Right cardiac atrium (tissue), 5 donors: Measurements from ENCODE around the gene SIAH3. TPM values are rescaled to one million over a fixed set of nuclear protein-coding genes. Genes with fewer than 3 reads are reported as not detected.

ENCODE experiments used
- ATAC-seq, 2 donors: fragments of 200-7000 bp; cut with Tn5 transposase; one replicate each; pipeline versions ENCODE4 v1.8.0 to v1.9.1; 2020; ENCODE audit warnings: moderate library complexity in 2 of 2, mild to moderate bottlenecking in 1 of 2
- DNase-seq, 3 donors: peaks; one replicate each; pipeline ENCODE4 v3.0.0-alpha.2; 2020
- H3K27ac ChIP-seq: one replicate; pipeline ENCODE4 v1.5.1; 2013; ENCODE audit warnings: mild to moderate bottlenecking, low read length, control low read depth, moderate library complexity
- H3K27me3 ChIP-seq: one replicate; pipeline ENCODE4 v1.6.1; 2013; ENCODE audit not compliant: control insufficient read depth, insufficient read depth
- H3K4me1 ChIP-seq: one replicate; pipeline ENCODE4 v1.6.1; 2013; ENCODE audit warnings: low read length; ENCODE audit not compliant: control insufficient read depth, insufficient read depth
- H3K4me3 ChIP-seq: one replicate; pipeline ENCODE4 v1.5.1; 2013; ENCODE audit warnings: low read length, control low read depth
- H3K9me3 ChIP-seq: one replicate; pipeline ENCODE4 v1.6.1; 2013; ENCODE audit warnings: low read length; ENCODE audit not compliant: control insufficient read depth
- WGBS: extraction: QIAGEN DNeasy Blood & Tissue Kit; methylation state at CpG from one replicate; pipeline ENCODE4 v1.1.7; 2013; 5-methylcytosine and 5-hydroxymethylcytosine counted together
- intact Hi-C, 4 donors: fragments of 100-400 bp; cut with DNase I; formaldehyde crosslinking; loops; one replicate each; pipeline versions ENCODE4 v1.11.0 to v1.14.0; 2022 to 2023
- polyA plus RNA-seq: library from polyadenylated mRNA; stranded (reverse); fragments of 200-250 nt; gene quantifications from one replicate; pipeline ENCODE4 v1.2.3, GENCODE V29; 2013
- total RNA-seq, 4 donors: library from RNA; stranded (reverse); fragmentation: NEBNext Ultra II Directional; extraction: Animal tissue kit (Norgen Biotek cat#: 25700); gene quantifications; one replicate each; pipeline ENCODE4 v1.2.1, GENCODE V29; 2021
- donor health status: healthy with polysubstance abuse.
- donor health status: DM: no; HTN: yes; CAD: no.
- donor health status: DM: no; HTN: no; CAD: no.
- donor health status: DM: no; HTN: yes; CAD: no; lungs with severe emphysema.
- donor health status: DM: yes; HTN: yes; CAD: no.

SIAH3 gene
- total and polyA plus RNA-seq, 5 donors = not detected

- DNase-seq = peak; percentile 49 to 83 (median 81)
- H3K27ac ChIP-seq = no peak overlapping the region
- WGBS = 41% methylated on average over 14 of the region's 14 CpGs
- H3K4me3 ChIP-seq = no peak overlapping the region
- no peaks in the 10 kb centered on the region for H3K4me1 ChIP-seq
- intact Hi-C loops = no loop called here
- no peaks in the 10 kb centered on the region for H3K9me3 ChIP-seq
- peak; percentile 32 to 67 for ATAC-seq
- no peaks in the 10 kb centered on the region for H3K27me3 ChIP-seq
Observed at GRCh38 chr13:45781553-45782326, 69.8 kb downstream of the SIAH3 start.

- Histone ChIP-seq H3K4me1 (no peaks in the 10 kb centered on the region), H3K9me3 (no peaks in the 10 kb centered on the region), H3K27me3 (no peaks in the 10 kb centered on the region), H3K27ac (no peak overlapping the region), H3K4me3 (no peak overlapping the region)
- WGBS = 83% methylated on average over 5 of the region's 5 CpGs
- intact Hi-C loops = no loop called here
- no peak for DNase-seq
- no peak for ATAC-seq
Observed at GRCh38 chr13:45779901-45780300, 71.7 kb downstream of the SIAH3 start.

- DNase-seq (no peak), ATAC-seq (no peak)
- Histone ChIP-seq H3K4me3 (no peak overlapping the region), H3K27ac (no peak overlapping the region), H3K4me1 (no peaks in the 10 kb centered on the region), H3K9me3 (no peaks in the 10 kb centered on the region), H3K27me3 (no peaks in the 10 kb centered on the region)
- WGBS = 75% methylated on average over 4 of the region's 4 CpGs
- intact Hi-C loops = no loop called here
Observed at GRCh38 chr13:45778882-45779281, 72.7 kb downstream of the SIAH3 start.

- WGBS = 70% methylated on average over 5 of the region's 5 CpGs
- intact Hi-C loops = no loop called here
Observed at GRCh38 chr13:45776748-45777147, 74.8 kb downstream of the SIAH3 start.

GRCh38 chr13:45775401-45775963 lies 76.1 kb downstream of the SIAH3 start:
- WGBS = 72% methylated on average over 3 of the region's 3 CpGs
- ATAC-seq (no peak), DNase-seq (no peak)
- Histone ChIP-seq H3K27me3 (no peaks in the 10 kb centered on the region), H3K4me3 (no peak overlapping the region), H3K27ac (no peak overlapping the region), H3K4me1 (no peaks in the 10 kb centered on the region), H3K9me3 (no peaks in the 10 kb centered on the region)
- intact Hi-C loops = no loop called here

More at GRCh38 chr13:45776748-45777147, 74.8 kb downstream of the SIAH3 start:
- no peaks in the 10 kb centered on the region for H3K4me1 ChIP-seq
- H3K27me3 ChIP-seq = no peaks in the 10 kb centered on the region
- H3K27ac ChIP-seq = no peak overlapping the region
- DNase-seq (no peak), ATAC-seq (no peak)
- no peaks in the 10 kb centered on the region for H3K9me3 ChIP-seq
- no peak overlapping the region for H3K4me3 ChIP-seq

- Histone ChIP-seq H3K9me3 (no peaks in the 10 kb centered on the region), H3K27ac (no peak overlapping the region), H3K4me3 (no peak overlapping the region), H3K27me3 (no peaks in the 10 kb centered on the region), H3K4me1 (no peaks in the 10 kb centered on the region)
- no peak for DNase-seq
- intact Hi-C loops = no loop called here
- no peak for ATAC-seq
- WGBS = 90% methylated on average over 3 of the region's 3 CpGs
Observed at GRCh38 chr13:45773944-45774343, 77.6 kb downstream of the SIAH3 start.

- ATAC-seq (no peak), DNase-seq (no peak)
- no peaks in the 10 kb centered on the region for H3K27me3 ChIP-seq
- no peak overlapping the region for H3K27ac ChIP-seq
- no peaks in the 10 kb centered on the region for H3K9me3 ChIP-seq
- 60% methylated on average over 2 of the region's 2 CpGs for WGBS
- intact Hi-C loops = no loop called here
- no peak overlapping the region for H3K4me3 ChIP-seq
- no peaks in the 10 kb centered on the region for H3K4me1 ChIP-seq
Observed at GRCh38 chr13:45773236-45773635, 78.3 kb downstream of the SIAH3 start.

GRCh38 chr13:45770886-45771285 lies 80.7 kb downstream of the SIAH3 start:
- DNase-seq = no peak
- no peaks in the 10 kb centered on the region for H3K4me1 ChIP-seq
- no peak overlapping the region for H3K4me3 ChIP-seq
- H3K9me3 ChIP-seq = no peaks in the 10 kb centered on the region
- H3K27me3 ChIP-seq = no peaks in the 10 kb centered on the region
- H3K27ac ChIP-seq = no peak overlapping the region
- 89% methylated on average over 2 of the region's 2 CpGs for WGBS
- intact Hi-C loops = no loop called here
- ATAC-seq = no peak

- ATAC-seq (no peak), DNase-seq (no peak)
- 57% methylated on average over 4 of the region's 4 CpGs for WGBS
- H3K4me3 ChIP-seq = no peak overlapping the region
- intact Hi-C loops = no loop called here
- H3K27me3 ChIP-seq = no peaks in the 10 kb centered on the region
- no peaks in the 10 kb centered on the region for H3K9me3 ChIP-seq
- H3K4me1 ChIP-seq = no peaks in the 10 kb centered on the region
- H3K27ac ChIP-seq = no peak overlapping the region
Observed at GRCh38 chr13:45768656-45769479, 82.7 kb downstream of the SIAH3 start.

GRCh38 chr13:45765464-45765863 lies 86.1 kb downstream of the SIAH3 start:
- Histone ChIP-seq H3K27me3 (no peaks in the 10 kb centered on the region), H3K27ac (no peak overlapping the region), H3K9me3 (no peaks in the 10 kb centered on the region), H3K4me3 (no peak overlapping the region), H3K4me1 (no peaks in the 10 kb centered on the region)
- no peak for ATAC-seq
- 29% methylated on average over 4 of the region's 4 CpGs for WGBS
- intact Hi-C loops = no loop called here
- DNase-seq = no peak

GRCh38 chr13:45763419-45763818 lies 88.1 kb downstream of the SIAH3 start:
- intact Hi-C loops = no loop called here
- H3K9me3 ChIP-seq = no peaks in the 10 kb centered on the region
- ATAC-seq = no peak

More at GRCh38 chr13:45763419-45763818, 88.1 kb downstream of the SIAH3 start:
- no peak for DNase-seq
- 78% methylated on average over 4 of the region's 4 CpGs for WGBS
- Histone ChIP-seq H3K27me3 (no peaks in the 10 kb centered on the region), H3K27ac (no peak overlapping the region), H3K4me3 (no peak overlapping the region), H3K4me1 (no peaks in the 10 kb centered on the region)
